ENCODE data around the gene ANKS1B.

Gene ANKS1B

DNA sequence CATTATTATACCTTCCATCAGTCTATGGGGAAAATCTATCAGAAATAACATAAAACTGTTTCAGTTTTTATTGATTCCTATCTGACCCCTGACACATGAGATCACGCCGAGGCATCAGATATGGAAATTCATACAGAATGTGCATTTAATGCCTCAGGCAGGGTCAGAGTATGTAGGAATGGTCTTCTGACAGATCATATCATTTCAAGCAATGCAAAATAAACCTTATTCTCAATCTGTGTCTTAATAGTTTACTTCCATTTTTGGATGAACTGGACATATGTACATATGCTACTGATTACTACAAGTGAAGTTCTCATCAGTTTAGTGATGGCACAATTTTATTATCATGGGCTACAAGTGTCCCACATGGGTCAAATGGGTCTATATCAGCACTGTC, 150.0 kb downstream of the ANKS1B start:
- H2AFZ ChIP-seq (ENCODE audit: low read length): no peak overlapping the region
- H3K36me3 ChIP-seq (ENCODE audit: insufficient read depth, low read length): no peaks in the 10 kb centered on the region
- H3K9me3 ChIP-seq (ENCODE audit: insufficient read depth, low read depth, low read length): no peaks in the 10 kb centered on the region
- H3K79me2 ChIP-seq (ENCODE audit: insufficient read depth, low read length): no peaks in the 10 kb centered on the region
- H3K4me2 ChIP-seq (ENCODE audit: low read depth, low read length, poor library complexity, severe bottlenecking): no peak overlapping the region
- H4K20me1 ChIP-seq (ENCODE audit: insufficient read depth, low read length, poor library complexity, severe bottlenecking): no peaks in the 10 kb centered on the region
- TF ChIP-seq, protein P1, sequence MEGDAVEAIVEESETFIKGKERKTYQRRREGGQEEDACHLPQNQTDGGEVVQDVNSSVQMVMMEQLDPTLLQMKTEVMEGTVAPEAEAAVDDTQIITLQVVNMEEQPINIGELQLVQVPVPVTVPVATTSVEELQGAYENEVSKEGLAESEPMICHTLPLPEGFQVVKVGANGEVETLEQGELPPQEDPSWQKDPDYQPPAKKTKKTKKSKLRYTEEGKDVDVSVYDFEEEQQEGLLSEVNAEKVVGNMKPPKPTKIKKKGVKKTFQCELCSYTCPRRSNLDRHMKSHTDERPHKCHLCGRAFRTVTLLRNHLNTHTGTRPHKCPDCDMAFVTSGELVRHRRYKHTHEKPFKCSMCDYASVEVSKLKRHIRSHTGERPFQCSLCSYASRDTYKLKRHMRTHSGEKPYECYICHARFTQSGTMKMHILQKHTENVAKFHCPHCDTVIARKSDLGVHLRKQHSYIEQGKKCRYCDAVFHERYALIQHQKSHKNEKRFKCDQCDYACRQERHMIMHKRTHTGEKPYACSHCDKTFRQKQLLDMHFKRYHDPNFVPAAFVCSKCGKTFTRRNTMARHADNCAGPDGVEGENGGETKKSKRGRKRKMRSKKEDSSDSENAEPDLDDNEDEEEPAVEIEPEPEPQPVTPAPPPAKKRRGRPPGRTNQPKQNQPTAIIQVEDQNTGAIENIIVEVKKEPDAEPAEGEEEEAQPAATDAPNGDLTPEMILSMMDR (conservative IDR thresholded peaks at IDR 0.05; ENCODE audit: low read length): no peak
- TF ChIP-seq EZH2phosphoT487 (IDR thresholded peaks at IDR 0.05; ENCODE audit: borderline replicate concordance): no peak
- H3F3A ChIP-seq (ENCODE audit: low read depth): no peaks in the 10 kb centered on the region
- H3K4me3 ChIP-seq (ENCODE audit: low read length, poor library complexity, severe bottlenecking): no peak overlapping the region
- no peak overlapping the region for H3K9ac ChIP-seq (ENCODE audit: low read depth, low read length, poor library complexity, severe bottlenecking)
- H3K4me1 ChIP-seq (ENCODE audit: insufficient read depth, low read length, poor library complexity, severe bottlenecking): no peaks in the 10 kb centered on the region
- no peaks in the 10 kb centered on the region for H3K9me2 ChIP-seq (replicated peaks; ENCODE audit: low read depth, low read length)
- no peaks in the 10 kb centered on the region for H3K27me3 ChIP-seq (ENCODE audit: insufficient read depth, low read length, poor library complexity, severe bottlenecking)

DNA sequence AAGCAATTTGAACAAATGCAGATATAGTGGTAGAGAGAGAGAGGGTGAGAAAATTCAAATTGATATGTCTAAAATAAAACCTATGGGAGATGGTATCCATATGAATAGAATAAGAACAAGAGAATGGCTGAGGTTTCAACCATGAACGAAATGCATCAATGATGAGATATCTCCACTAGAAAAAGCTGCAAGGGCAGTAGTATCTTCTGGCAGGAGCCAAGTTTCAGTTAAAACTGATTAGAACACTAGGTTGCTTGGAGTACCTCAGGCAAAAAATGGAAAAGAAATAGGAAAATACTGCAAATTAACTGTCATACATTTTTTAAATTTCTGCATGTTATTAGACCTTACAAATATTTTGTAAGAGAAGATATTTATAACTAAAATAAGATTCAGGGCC, 151.3 kb downstream of the ANKS1B start:
- Histone ChIP-seq H3K9ac (ENCODE audit: low read depth, low read length, poor library complexity, severe bottlenecking) (no peak overlapping the region), H2AFZ (ENCODE audit: low read length) (no peak overlapping the region), H4K20me1 (ENCODE audit: insufficient read depth, low read length, poor library complexity, severe bottlenecking) (no peaks in the 10 kb centered on the region), H3F3A (ENCODE audit: low read depth) (no peaks in the 10 kb centered on the region), H3K4me3 (ENCODE audit: low read length, poor library complexity, severe bottlenecking) (no peak overlapping the region), H3K4me1 (ENCODE audit: insufficient read depth, low read length, poor library complexity, severe bottlenecking) (no peaks in the 10 kb centered on the region), H3K9me2 (replicated peaks; ENCODE audit: low read depth, low read length) (no peaks in the 10 kb centered on the region), H3K9me3 (ENCODE audit: insufficient read depth, low read depth, low read length) (no peaks in the 10 kb centered on the region), H3K27me3 (ENCODE audit: insufficient read depth, low read length, poor library complexity, severe bottlenecking) (no peaks in the 10 kb centered on the region), H3K36me3 (ENCODE audit: insufficient read depth, low read length) (no peaks in the 10 kb centered on the region), H3K79me2 (ENCODE audit: insufficient read depth, low read length) (no peaks in the 10 kb centered on the region), H3K4me2 (ENCODE audit: low read depth, low read length, poor library complexity, severe bottlenecking) (no peak overlapping the region)
- TF ChIP-seq EZH2phosphoT487 (IDR thresholded peaks at IDR 0.05; ENCODE audit: borderline replicate concordance): no peak
- TF ChIP-seq, protein P1 (conservative IDR thresholded peaks at IDR 0.05; ENCODE audit: low read length): no peak

DNA sequence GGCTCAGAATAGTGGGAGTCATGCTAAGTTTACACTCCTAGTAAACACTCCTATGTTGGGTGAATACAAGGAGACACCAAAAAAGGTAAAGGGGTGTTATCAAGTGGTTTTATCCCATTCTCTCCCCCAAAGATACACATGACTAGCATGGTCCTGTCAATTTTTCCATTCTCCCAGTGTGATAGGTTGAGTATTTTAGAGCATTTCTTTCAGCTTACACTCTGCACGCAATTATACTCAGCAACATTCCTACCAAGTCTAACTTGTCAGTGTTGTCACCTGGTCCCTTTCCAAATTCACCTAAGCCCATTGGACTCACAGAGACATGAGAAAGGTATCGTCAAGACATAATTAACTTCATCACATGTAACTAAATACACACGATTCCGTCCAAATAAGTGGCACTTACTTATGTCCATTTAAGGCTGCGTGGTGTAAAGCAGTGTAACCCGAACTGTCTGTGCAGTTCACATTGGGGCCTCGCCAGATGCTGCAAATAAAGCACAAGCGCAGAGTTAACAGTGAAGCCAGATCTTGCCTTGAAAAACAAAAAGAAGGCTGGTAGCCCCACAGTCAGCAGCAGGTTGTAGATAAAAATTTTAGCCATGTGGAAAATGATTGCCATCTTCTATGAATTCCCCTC, 159.7 kb downstream of the ANKS1B start:
- Histone ChIP-seq H3K4me2 (ENCODE audit: low read depth, low read length, poor library complexity, severe bottlenecking) (no peak overlapping the region), H3K27me3 (ENCODE audit: insufficient read depth, low read length, poor library complexity, severe bottlenecking) (no peaks in the 10 kb centered on the region), H4K20me1 (ENCODE audit: insufficient read depth, low read length, poor library complexity, severe bottlenecking) (no peaks in the 10 kb centered on the region), H3K36me3 (ENCODE audit: insufficient read depth, low read length) (no peaks in the 10 kb centered on the region), H2AFZ (ENCODE audit: low read length) (no peak overlapping the region), H3K9ac (ENCODE audit: low read depth, low read length, poor library complexity, severe bottlenecking) (no peak overlapping the region), H3F3A (ENCODE audit: low read depth) (no peaks in the 10 kb centered on the region), H3K9me3 (ENCODE audit: insufficient read depth, low read depth, low read length) (no peaks in the 10 kb centered on the region), H3K4me3 (ENCODE audit: low read length, poor library complexity, severe bottlenecking) (no peak overlapping the region), H3K79me2 (ENCODE audit: insufficient read depth, low read length) (no peaks in the 10 kb centered on the region), H3K9me2 (replicated peaks; ENCODE audit: low read depth, low read length) (no peaks in the 10 kb centered on the region), H3K4me1 (ENCODE audit: insufficient read depth, low read length, poor library complexity, severe bottlenecking) (no peaks in the 10 kb centered on the region)
- TF ChIP-seq, protein P1 (conservative IDR thresholded peaks at IDR 0.05; ENCODE audit: low read length): no peak
- TF ChIP-seq EZH2phosphoT487 (IDR thresholded peaks at IDR 0.05; ENCODE audit: borderline replicate concordance): no peak
